ENCODE measurements around the gene CD36. TPM values are rescaled to one million over a fixed set of nuclear protein-coding genes. Genes with fewer than 3 reads are reported as not detected.

Gene CD36
- total RNA-seq (ENCODE audit: unreplicated experiment), result 1.7 TPM
- long read RNA-seq, result 0 reads

GRCh38 chr7:80637911-80638765 lies at the start of gene CD36:
TSS of gene CD36 (plus strand) at chr7:80638642. CDS start at chr7:80646741, 8,099 bp downstream.
- H3K27me3 Mint-ChIP-seq (ENCODE audit: unreplicated experiment), result no peaks in the 10 kb centered on the region
- H3K9me3 Mint-ChIP-seq (ENCODE audit: unreplicated experiment), result peaks cover 3% of the 10 kb centered on the region
- H3K4me1 Mint-ChIP-seq (ENCODE audit: low read depth, unreplicated experiment), result peaks cover 33% of the 10 kb centered on the region
- peak within 1 kb of the TSS; percentile 46 for H3K4me3 Mint-ChIP-seq (ENCODE audit: unreplicated experiment)
- TF ChIP-seq, protein P1, sequence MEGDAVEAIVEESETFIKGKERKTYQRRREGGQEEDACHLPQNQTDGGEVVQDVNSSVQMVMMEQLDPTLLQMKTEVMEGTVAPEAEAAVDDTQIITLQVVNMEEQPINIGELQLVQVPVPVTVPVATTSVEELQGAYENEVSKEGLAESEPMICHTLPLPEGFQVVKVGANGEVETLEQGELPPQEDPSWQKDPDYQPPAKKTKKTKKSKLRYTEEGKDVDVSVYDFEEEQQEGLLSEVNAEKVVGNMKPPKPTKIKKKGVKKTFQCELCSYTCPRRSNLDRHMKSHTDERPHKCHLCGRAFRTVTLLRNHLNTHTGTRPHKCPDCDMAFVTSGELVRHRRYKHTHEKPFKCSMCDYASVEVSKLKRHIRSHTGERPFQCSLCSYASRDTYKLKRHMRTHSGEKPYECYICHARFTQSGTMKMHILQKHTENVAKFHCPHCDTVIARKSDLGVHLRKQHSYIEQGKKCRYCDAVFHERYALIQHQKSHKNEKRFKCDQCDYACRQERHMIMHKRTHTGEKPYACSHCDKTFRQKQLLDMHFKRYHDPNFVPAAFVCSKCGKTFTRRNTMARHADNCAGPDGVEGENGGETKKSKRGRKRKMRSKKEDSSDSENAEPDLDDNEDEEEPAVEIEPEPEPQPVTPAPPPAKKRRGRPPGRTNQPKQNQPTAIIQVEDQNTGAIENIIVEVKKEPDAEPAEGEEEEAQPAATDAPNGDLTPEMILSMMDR (IDR thresholded peaks at IDR 0.05; ENCODE audit: partially characterized antibody, unreplicated experiment), result no peak
- peak within 1 kb of the TSS; percentile 64 for H3K27ac Mint-ChIP-seq (ENCODE audit: unreplicated experiment)
- H3K36me3 Mint-ChIP-seq (ENCODE audit: unreplicated experiment), result no peaks in the 10 kb centered on the region
- DNase-seq, result no peak

DNA sequence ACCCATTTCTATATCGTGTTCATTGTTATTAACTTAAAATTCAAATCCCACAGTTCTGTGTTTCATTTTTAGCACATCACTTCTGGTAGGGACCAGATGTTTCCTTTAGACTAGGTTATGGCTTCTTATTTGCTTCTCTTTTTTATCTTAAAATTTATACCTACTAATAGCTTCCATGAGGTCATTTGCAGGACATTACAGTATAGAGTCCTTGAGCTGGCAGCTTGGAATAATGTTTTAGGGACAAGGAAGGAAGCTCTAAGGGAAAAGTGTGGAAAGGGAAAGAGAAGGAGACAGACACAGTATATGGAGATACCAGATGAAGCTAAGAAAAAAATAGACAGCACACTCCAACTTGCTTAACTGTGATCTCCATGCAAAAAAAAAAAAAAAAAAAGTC lies 48.8 kb upstream of the CD36 start:
- H3K27ac Mint-ChIP-seq (ENCODE audit: unreplicated experiment), result no peak overlapping the region
- TF ChIP-seq, protein P1 (IDR thresholded peaks at IDR 0.05; ENCODE audit: partially characterized antibody, unreplicated experiment), result no peak
- no peaks in the 10 kb centered on the region for H3K27me3 Mint-ChIP-seq (ENCODE audit: unreplicated experiment)
- H3K4me3 Mint-ChIP-seq (ENCODE audit: unreplicated experiment), result no peak overlapping the region
- no peaks in the 10 kb centered on the region for H3K36me3 Mint-ChIP-seq (ENCODE audit: unreplicated experiment)
- no peaks in the 10 kb centered on the region for H3K9me3 Mint-ChIP-seq (ENCODE audit: unreplicated experiment)
- H3K4me1 Mint-ChIP-seq (ENCODE audit: low read depth, unreplicated experiment), result peaks cover 2% of the 10 kb centered on the region
- DNase-seq, result no peak

GRCh38 chr7:80591654-80592053 lies 46.8 kb upstream of the CD36 start:
- Mint-ChIP-seq H3K9me3 (ENCODE audit: unreplicated experiment) (no peaks in the 10 kb centered on the region), H3K4me3 (ENCODE audit: unreplicated experiment) (no peak overlapping the region), H3K27ac (ENCODE audit: unreplicated experiment) (no peak overlapping the region), H3K27me3 (ENCODE audit: unreplicated experiment) (no peaks in the 10 kb centered on the region), H3K36me3 (ENCODE audit: unreplicated experiment) (no peaks in the 10 kb centered on the region), H3K4me1 (ENCODE audit: low read depth, unreplicated experiment) (peaks cover 2% of the 10 kb centered on the region)
- TF ChIP-seq, protein P1 (IDR thresholded peaks at IDR 0.05; ENCODE audit: partially characterized antibody, unreplicated experiment), result no peak
- DNase-seq, result no peak

DNA sequence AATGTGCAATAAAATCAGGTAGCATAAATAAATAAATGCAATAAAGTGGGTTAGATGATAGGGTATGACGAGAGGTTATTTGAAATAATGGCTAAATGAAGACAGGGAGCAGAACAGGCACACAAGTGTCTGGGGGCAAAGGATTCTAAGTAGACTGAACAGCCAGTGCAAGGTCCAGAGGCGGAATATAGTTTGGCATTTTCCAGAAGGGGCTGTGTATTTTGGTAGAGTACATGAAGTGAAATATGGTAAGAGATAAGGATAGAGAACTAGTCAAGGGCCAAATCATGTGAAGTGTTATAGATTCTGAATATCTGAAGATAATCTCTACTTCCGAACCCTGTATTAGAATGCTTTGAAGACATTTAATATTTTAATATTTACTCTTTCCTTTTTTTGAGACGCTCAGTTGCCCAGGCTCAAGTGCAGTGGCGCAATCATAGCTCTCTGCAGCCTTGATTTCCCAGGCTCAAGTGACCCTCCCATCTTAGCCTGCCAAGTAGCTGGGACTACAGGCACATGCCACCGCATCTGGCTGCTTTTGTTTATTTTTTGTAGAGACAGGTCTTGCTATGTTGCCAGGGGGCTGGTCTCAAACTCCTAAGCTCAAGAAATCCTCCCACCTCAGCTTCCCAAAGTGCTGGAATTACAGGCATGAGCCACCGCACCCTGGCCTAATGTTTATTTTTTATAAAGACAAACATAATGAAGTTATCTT lies 44.4 kb upstream of the CD36 start:
- no peaks in the 10 kb centered on the region for H3K27me3 Mint-ChIP-seq (ENCODE audit: unreplicated experiment)
- H3K27ac Mint-ChIP-seq (ENCODE audit: unreplicated experiment), result no peak overlapping the region
- no peak overlapping the region for H3K4me3 Mint-ChIP-seq (ENCODE audit: unreplicated experiment)
- H3K36me3 Mint-ChIP-seq (ENCODE audit: unreplicated experiment), result no peaks in the 10 kb centered on the region
- no peak for DNase-seq
- TF ChIP-seq, protein P1 (IDR thresholded peaks at IDR 0.05; ENCODE audit: partially characterized antibody, unreplicated experiment), result no peak
- H3K9me3 Mint-ChIP-seq (ENCODE audit: unreplicated experiment), result no peaks in the 10 kb centered on the region
- H3K4me1 Mint-ChIP-seq (ENCODE audit: low read depth, unreplicated experiment), result no peaks in the 10 kb centered on the region

All from glutamatergic neuron (in vitro differentiated cells).